ENCODE measurements around the gene NPAS4.

- TF ChIP-seq CTCF (IDR thresholded peaks at IDR 0.05), result peak; percentile 25 to 82 (median 76)
- no peak for TF ChIP-seq POLR2A (IDR thresholded peaks at IDR 0.05)
Observed at GRCh38 chr11:66429983-66430602, 9.3 kb downstream of the NPAS4 start.

All from esophagus squamous epithelium (tissue), 4 donors.